Transverse colon (tissue), 3 donors: ENCODE measurements around the gene PDCL3.

Experiments used
- CTCF ChIP-seq, 5 experiments: fragments of 200-600 bp in 3 of 5; fragments of 450-650 bp in 2 of 5; sonication (generic) in 3 of 5; IDR thresholded peaks; 1 replicate in 2 of 5; 2 replicates in 3 of 5; pipeline ENCODE4 v1.5.1; 2016 to 2017; ENCODE audit warnings: antibody characterized with exemption in 5 of 5, inconsistent platforms in 3 of 5, mild to moderate bottlenecking in 2 of 5, moderate library complexity in 1 of 5
- POLR2A ChIP-seq: fragments of 450-650 bp; IDR thresholded peaks from one replicate; pipeline ENCODE4 v1.6.1; 2016; ENCODE audit warnings: antibody characterized with exemption, mild to moderate bottlenecking, moderate library complexity

- TF ChIP-seq CTCF (IDR thresholded peaks at IDR 0.05) (no peak), POLR2A (no peak)
Observed at GRCh38 chr2:100548771-100549170, 14.0 kb upstream of the PDCL3 start.
